Upper lobe of left lung (tissue), 4 donors: ENCODE data around the gene IP6K1.
"Not testable (repeated sequence)": the region's sequence is repeated elsewhere in the genome, so short reads cannot be mapped to it uniquely, and the experiment has no call there.

Source experiments
- CTCF ChIP-seq, 6 experiments: fragments of 450-650 bp in 4 of 6; fragments of 200-600 bp in 2 of 6; sonication (generic) in 2 of 6; IDR thresholded peaks; one replicate each; pipeline ENCODE4 v1.5.1; 2016 to 2019; ENCODE audit warnings: antibody characterized with exemption in 6 of 6
- POLR2A ChIP-seq, 4 donors: fragments of 450-650 bp; IDR thresholded peaks; one replicate each; pipeline ENCODE4 v1.5.1; 2016 to 2017; ENCODE audit warnings: antibody characterized with exemption in 4 of 4, mild to moderate bottlenecking in 2 of 4

DNA sequence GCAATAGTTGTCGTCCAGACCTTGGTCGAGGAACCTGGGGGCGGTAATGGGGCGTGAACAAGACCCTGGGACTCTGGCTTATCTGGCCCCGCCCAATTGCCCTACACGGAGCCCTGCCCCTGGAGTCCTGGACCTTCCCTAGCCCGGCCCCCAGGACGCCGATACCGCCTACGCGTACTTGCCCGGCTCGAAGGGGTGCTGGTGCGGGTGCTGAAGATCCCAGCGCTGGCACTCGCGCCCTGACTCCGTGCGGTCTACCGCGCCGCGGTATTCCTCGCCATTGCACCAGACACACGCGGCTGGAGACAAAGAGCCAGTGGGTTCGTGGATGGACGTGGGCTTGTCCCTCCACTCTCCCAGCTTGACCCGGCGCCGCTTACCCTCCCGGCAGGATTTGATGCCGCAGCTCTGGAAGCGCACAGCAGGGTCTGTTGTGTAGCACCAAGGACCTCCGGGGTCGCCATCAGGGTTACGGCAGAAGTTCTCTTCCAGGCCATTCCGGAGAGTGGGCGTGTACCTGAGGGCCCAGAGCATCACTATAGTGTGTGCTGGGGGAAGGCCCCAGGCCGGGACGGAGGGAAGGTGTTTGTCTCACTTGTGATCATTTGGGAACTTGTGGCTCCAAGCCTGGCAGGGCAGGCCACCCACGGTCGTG is 99.4 kb downstream of the IP6K1 start:
- TF ChIP-seq CTCF, POLR2A (IDR thresholded peaks at IDR 0.05): not testable (repeated sequence)
